Measurements from ENCODE around the gene FCGR3B.

- TF ChIP-seq EZH2phosphoT487 (IDR thresholded peaks at IDR 0.05; ENCODE audit: borderline replicate concordance) (no peak), POLR2A (IDR thresholded peaks at IDR 0.05; ENCODE audit: borderline replicate concordance, extremely low read depth, insufficient read depth, insufficient read length) (no peak), EZH2 (IDR thresholded peaks at IDR 0.05) (no peak), SIN3A (IDR thresholded peaks at IDR 0.05; ENCODE audit: low read depth) (no peak), JUND (IDR thresholded peaks at IDR 0.05) (no peak), TCF7L2 (IDR thresholded peaks at IDR 0.05; ENCODE audit: borderline replicate concordance, extremely low read depth, insufficient read depth, insufficient read length) (no peak), EGR1 (IDR thresholded peaks at IDR 0.05; ENCODE audit: low read depth) (no peak), ATF3 (IDR thresholded peaks at IDR 0.05) (no peak), POLR2AphosphoS5 (IDR thresholded peaks at IDR 0.05; ENCODE audit: low read depth, low read length) (no peak)
- TF ChIP-seq, protein P1, sequence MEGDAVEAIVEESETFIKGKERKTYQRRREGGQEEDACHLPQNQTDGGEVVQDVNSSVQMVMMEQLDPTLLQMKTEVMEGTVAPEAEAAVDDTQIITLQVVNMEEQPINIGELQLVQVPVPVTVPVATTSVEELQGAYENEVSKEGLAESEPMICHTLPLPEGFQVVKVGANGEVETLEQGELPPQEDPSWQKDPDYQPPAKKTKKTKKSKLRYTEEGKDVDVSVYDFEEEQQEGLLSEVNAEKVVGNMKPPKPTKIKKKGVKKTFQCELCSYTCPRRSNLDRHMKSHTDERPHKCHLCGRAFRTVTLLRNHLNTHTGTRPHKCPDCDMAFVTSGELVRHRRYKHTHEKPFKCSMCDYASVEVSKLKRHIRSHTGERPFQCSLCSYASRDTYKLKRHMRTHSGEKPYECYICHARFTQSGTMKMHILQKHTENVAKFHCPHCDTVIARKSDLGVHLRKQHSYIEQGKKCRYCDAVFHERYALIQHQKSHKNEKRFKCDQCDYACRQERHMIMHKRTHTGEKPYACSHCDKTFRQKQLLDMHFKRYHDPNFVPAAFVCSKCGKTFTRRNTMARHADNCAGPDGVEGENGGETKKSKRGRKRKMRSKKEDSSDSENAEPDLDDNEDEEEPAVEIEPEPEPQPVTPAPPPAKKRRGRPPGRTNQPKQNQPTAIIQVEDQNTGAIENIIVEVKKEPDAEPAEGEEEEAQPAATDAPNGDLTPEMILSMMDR (IDR thresholded peaks at IDR 0.05 in 2 of 3, conservative IDR thresholded peaks at IDR 0.05 in 1 of 3; ENCODE audit: borderline replicate concordance in 1 of 3, insufficient read depth in 1 of 3, low read depth in 2 of 3, low read length in 2 of 3): no peak
- TF ChIP-seq, protein P2, sequence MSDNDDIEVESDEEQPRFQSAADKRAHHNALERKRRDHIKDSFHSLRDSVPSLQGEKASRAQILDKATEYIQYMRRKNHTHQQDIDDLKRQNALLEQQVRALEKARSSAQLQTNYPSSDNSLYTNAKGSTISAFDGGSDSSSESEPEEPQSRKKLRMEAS (IDR thresholded peaks at IDR 0.05): no peak
- TF ChIP-seq, protein P3, sequence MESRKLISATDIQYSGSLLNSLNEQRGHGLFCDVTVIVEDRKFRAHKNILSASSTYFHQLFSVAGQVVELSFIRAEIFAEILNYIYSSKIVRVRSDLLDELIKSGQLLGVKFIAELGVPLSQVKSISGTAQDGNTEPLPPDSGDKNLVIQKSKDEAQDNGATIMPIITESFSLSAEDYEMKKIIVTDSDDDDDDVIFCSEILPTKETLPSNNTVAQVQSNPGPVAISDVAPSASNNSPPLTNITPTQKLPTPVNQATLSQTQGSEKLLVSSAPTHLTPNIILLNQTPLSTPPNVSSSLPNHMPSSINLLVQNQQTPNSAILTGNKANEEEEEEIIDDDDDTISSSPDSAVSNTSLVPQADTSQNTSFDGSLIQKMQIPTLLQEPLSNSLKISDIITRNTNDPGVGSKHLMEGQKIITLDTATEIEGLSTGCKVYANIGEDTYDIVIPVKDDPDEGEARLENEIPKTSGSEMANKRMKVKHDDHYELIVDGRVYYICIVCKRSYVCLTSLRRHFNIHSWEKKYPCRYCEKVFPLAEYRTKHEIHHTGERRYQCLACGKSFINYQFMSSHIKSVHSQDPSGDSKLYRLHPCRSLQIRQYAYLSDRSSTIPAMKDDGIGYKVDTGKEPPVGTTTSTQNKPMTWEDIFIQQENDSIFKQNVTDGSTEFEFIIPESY (IDR thresholded peaks at IDR 0.05; ENCODE audit: extremely low read depth, insufficient replicate concordance, low read length): no peak
Observed at GRCh38 chr1:161676441-161676840, 45.5 kb upstream of the FCGR3B start.
